Prostate gland (tissue), 2 donors: Measurements from ENCODE around the gene STK39. TPM values are rescaled to one million over a fixed set of nuclear protein-coding genes. Genes with fewer than 3 reads are reported as not detected.
A peak's percentile ranks its signal among the peaks of the same experiment; 100 is the strongest.

Experiments
- DNase-seq: peaks from one replicate; pipeline ENCODE4 v3.0.0-alpha.2; 2019; ENCODE audit warnings: low spot score
- H3K27ac ChIP-seq, 2 donors: fragments of 200-600 bp; sonication (generic); 2 replicates each; pipeline ENCODE4 v1.5.1; 2017 to 2019
- H3K27me3 ChIP-seq: fragments of 200-600 bp; sonication (generic); replicated peaks from 2 replicates; pipeline ENCODE4 v1.5.1; 2019; ENCODE audit not compliant: insufficient read depth
- H3K36me3 ChIP-seq, 2 donors: fragments of 200-600 bp; sonication (generic); 1 replicate in 1 of 2; 2 replicates in 1 of 2; pipeline versions ENCODE4 v1.5.1 to v1.8.1; 2017 to 2019
- H3K4me1 ChIP-seq: fragments of 200-600 bp; sonication (generic); replicated peaks from 2 replicates; pipeline ENCODE4 v1.5.1; 2019
- H3K4me3 ChIP-seq, 2 donors: fragments of 200-600 bp; sonication (generic); 2 replicates each; pipeline ENCODE4 v1.5.1; 2017 to 2019
- H3K9me3 ChIP-seq: fragments of 200-600 bp; sonication (generic); 2 replicates; pipeline ENCODE4 v1.5.1; 2017
- CTCF ChIP-seq, 4 experiments: fragments of 200-600 bp in 2 of 4; fragments of 450-650 bp in 2 of 4; sonication (generic) in 2 of 4; IDR thresholded peaks; 1 replicate in 3 of 4; 2 replicates in 1 of 4; pipeline ENCODE4 v1.5.1; 2016 to 2019; ENCODE audit warnings: antibody characterized with exemption in 4 of 4, mild to moderate bottlenecking in 2 of 4, moderate library complexity in 2 of 4
- POLR2A ChIP-seq: fragments of 450-650 bp; IDR thresholded peaks from one replicate; pipeline ENCODE4 v1.6.1; 2016; ENCODE audit warnings: antibody characterized with exemption, mild to moderate bottlenecking
- POLR2AphosphoS5 ChIP-seq: sonication (generic); formaldehyde crosslinking; IDR thresholded peaks from one replicate; pipeline ENCODE4 v1.6.1; 2017; ENCODE audit warnings: antibody characterized with exemption
- WGBS: methylation state at CpG from one replicate; pipeline ENCODE4 v1.1.5; 2018; 5-methylcytosine and 5-hydroxymethylcytosine counted together
- intact Hi-C: fragments of 100-400 bp; cut with DNase I; formaldehyde crosslinking; loops from one replicate; pipeline ENCODE4 v1.14.2; 2022
- total RNA-seq, 2 donors: library from RNA; depleted of rRNA; stranded (reverse); fragments of >200 nt; gene quantifications; one replicate each; pipeline ENCODE4 v1.1.0, GENCODE V29; 2016

Gene STK39
- total RNA-seq, 2 donors from 2014 or later, result 32.2 to 54.7 TPM

GRCh38 chr2:167944825-167945659 lies 302.4 kb downstream of the STK39 start:
- 85% methylated on average over 8 of the region's 8 CpGs for WGBS
- Histone ChIP-seq H3K36me3 (no peaks in the 10 kb centered on the region), H3K27me3 (no peaks in the 10 kb centered on the region), H3K27ac (no peak overlapping the region), H3K9me3 (no peaks in the 10 kb centered on the region), H3K4me3 (no peak overlapping the region), H3K4me1 (no peaks in the 10 kb centered on the region)
- TF ChIP-seq CTCF (IDR thresholded peaks at IDR 0.05), result no peak
- no peak for TF ChIP-seq POLR2AphosphoS5
- no peak for TF ChIP-seq POLR2A
- DNase-seq, result no peak
- intact Hi-C loops, result no loop called here

DNA sequence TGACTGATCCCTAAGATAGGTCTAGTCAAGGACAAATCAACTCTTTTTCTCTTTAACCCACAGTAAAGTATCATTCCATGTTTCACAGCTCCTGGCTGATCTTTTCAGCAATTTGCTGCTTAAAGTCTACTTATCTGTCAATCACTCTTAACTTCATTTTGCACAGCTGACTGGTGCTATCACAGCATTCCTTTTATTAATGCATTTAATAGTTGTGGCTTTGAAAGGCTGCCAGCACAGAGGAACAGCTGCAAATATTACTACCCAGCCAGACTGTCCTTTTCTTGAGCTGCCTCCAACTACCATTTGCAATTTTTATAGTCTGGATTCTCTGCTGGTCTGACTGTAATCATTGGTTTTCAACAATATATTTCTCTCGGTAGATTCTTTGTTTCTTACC lies 303.5 kb downstream of the STK39 start:
- H3K4me1 ChIP-seq, result no peaks in the 10 kb centered on the region
- TF ChIP-seq POLR2A (no peak), POLR2AphosphoS5 (peak; percentile 28)
- H3K36me3 ChIP-seq, result no peaks in the 10 kb centered on the region
- intact Hi-C loops, result no loop called here
- H3K27ac ChIP-seq, result no peak overlapping the region
- no peaks in the 10 kb centered on the region for H3K27me3 ChIP-seq
- 20% methylated on average over 1 of the region's 1 CpG for WGBS
- DNase-seq, result peak; percentile 13
- no peak overlapping the region for H3K4me3 ChIP-seq
- no peaks in the 10 kb centered on the region for H3K9me3 ChIP-seq

- DNase-seq, result no peak
- Histone ChIP-seq H3K9me3 (no peaks in the 10 kb centered on the region), H3K27me3 (no peaks in the 10 kb centered on the region), H3K4me3 (no peak overlapping the region), H3K27ac (no peak overlapping the region), H3K4me1 (no peaks in the 10 kb centered on the region), H3K36me3 (no peaks in the 10 kb centered on the region)
- 89% methylated on average over 1 of the region's 1 CpG for WGBS
- intact Hi-C loops, result no loop called here
- TF ChIP-seq CTCF (IDR thresholded peaks at IDR 0.05), result no peak
- TF ChIP-seq POLR2AphosphoS5, result no peak
- no peak for TF ChIP-seq POLR2A
These were observed 304.0 kb downstream of the STK39 start for GRCh38 chr2:167943368-167943767.

- Histone ChIP-seq H3K27ac (no peak overlapping the region), H3K9me3 (no peaks in the 10 kb centered on the region), H3K4me1 (no peaks in the 10 kb centered on the region), H3K4me3 (no peak overlapping the region), H3K27me3 (no peaks in the 10 kb centered on the region), H3K36me3 (no peaks in the 10 kb centered on the region)
- 31% methylated on average over 3 of the region's 3 CpGs for WGBS
- no peak for DNase-seq
- no peak for TF ChIP-seq POLR2AphosphoS5
- TF ChIP-seq CTCF (IDR thresholded peaks at IDR 0.05), result no peak
- TF ChIP-seq POLR2A, result no peak
- intact Hi-C loops, result no loop called here
These were observed 304.9 kb downstream of the STK39 start for GRCh38 chr2:167942366-167943081.

GRCh38 chr2:167941604-167942003 lies 305.8 kb downstream of the STK39 start:
- intact Hi-C loops, result no loop called here
- 89% methylated on average over 9 of the region's 9 CpGs for WGBS
- TF ChIP-seq CTCF (IDR thresholded peaks at IDR 0.05) (no peak), POLR2AphosphoS5 (no peak), POLR2A (no peak)
- no peak overlapping the region for H3K27ac ChIP-seq
- no peak overlapping the region for H3K4me3 ChIP-seq
- H3K27me3 ChIP-seq, result no peaks in the 10 kb centered on the region
- DNase-seq, result no peak
- H3K4me1 ChIP-seq, result no peaks in the 10 kb centered on the region
- no peaks in the 10 kb centered on the region for H3K9me3 ChIP-seq
- H3K36me3 ChIP-seq, result no peaks in the 10 kb centered on the region
